ENCODE results near the gene LBX1. TPM values are rescaled to one million over a fixed set of nuclear protein-coding genes. Genes with fewer than 3 reads are reported as not detected.

The LBX1 gene
- polyA plus RNA-seq, 4 donors, result 0.04 TPM; not detected in 3

DNA sequence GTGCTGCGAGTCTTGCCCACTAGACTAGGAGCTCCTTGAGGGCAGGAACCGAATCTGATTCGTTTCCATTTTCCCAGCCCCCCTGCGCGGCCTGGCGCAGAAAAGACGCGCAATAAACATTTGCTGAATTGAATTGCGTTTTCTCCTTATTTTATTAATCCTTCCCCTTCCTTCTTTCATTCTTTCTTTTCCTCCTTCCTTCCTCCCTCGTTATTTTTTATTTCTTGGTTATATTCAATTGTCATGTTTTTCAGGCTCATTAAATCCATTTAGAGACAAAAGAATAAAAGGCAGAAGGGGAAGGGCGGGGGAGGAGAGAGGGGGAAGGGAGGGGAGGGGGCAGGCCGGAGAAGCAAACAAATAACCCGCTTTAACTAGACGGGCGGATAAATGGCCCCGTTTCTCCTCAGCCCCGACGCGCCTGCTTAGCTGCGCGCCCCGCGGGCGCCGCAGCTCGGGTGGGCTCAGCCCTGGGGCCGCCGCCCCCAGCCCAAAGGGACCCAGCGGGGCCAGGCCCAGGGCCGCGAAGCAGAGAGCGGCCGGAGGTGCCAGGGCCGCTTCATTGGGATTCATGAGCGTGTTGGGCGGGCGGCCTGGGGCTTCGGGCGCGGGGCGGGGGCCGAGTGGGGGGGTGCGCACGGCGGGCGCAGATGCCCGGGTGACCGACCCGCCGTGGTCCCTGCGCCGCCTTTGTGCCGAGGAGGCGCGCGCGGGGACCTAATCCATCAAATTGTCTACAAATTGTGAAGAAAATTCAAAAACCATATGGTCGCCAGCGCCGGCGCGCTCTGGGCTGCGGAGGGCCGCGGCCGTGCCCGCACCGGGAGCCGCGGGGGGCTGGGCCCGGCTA is 5.0 kb downstream of the LBX1 start:
- H3K27me3 ChIP-seq (ENCODE audit: control insufficient read depth in 3 of 3, insufficient read depth in 3 of 3, low read length in 3 of 3), result peaks cover 23 to 93% (median 73%) of the 10 kb centered on the region in 3 donors
- no peak overlapping the region for H3K4me3 ChIP-seq (ENCODE audit: low read depth in 1 of 3, low read length in 3 of 3)
- H3K4me1 ChIP-seq (ENCODE audit: control insufficient read depth in 3 of 3, insufficient read depth in 2 of 3, low read depth in 1 of 3, low read length in 2 of 3), result peaks cover 0 to 10% (median 10%) of the 10 kb centered on the region in 3 donors
- DNase-seq (no peak), FAIRE-seq (no peak)
- peaks cover 0 to 6% of the 10 kb centered on the region in 2 donors for H3K9me3 ChIP-seq (ENCODE audit: control insufficient read depth in 2 of 2, insufficient read depth in 1 of 2, low read depth in 1 of 2, low read length in 1 of 2)
- H3K27ac ChIP-seq (ENCODE audit: low read depth in 1 of 3, low read length in 2 of 3), result no peak overlapping the region
- 5 to 12% (median 11%) methylated on average over 38 to 71 of the region's 71 CpGs for WGBS, 3 donors
- no peaks in the 10 kb centered on the region for H3K36me3 ChIP-seq (ENCODE audit: control insufficient read depth in 3 of 3, insufficient read depth in 2 of 3, low read depth in 1 of 3, low read length in 3 of 3)

DNA sequence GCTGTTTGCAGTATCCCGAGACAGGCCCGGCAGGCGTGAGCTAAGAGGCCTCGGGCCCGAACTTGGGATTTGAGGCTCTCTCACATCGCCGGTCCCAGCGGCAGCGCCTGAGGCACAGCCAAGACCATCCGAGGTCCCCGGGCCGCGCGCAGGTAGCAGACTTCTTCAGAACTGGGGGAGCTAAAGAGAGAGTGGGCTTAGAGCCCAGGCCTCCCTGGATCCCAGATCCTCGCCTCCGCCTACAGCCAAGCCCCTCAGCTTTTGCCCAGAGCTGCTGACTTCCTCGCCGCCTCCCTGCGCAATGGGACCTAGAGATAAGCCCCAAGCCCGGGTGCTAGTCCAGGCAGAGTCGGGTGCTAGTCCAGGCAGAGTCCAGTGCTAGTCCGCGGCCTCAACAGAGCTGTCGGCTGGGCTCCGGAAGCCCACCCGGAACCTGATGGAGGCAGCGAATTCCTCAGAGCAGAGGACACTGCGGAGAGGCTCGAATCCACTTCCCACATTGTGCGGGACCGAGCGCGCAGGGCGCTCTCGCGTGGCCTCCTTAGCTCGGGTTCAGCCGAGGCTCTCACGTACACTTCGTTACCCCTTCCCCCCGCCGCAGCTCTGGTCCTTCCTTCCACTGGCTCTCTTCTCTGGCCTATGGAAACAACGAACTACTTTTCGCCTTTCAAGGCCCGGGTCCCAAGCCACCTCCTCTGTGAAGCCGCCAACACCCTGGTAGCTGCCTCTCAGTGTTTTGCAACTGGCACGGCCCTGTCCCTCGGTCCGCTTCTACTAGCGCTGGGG is 5.8 kb downstream of the LBX1 start:
- no peak overlapping the region for H3K27ac ChIP-seq (ENCODE audit: low read depth in 1 of 3, low read length in 2 of 3)
- peaks cover 0 to 10% (median 10%) of the 10 kb centered on the region in 3 donors for H3K4me1 ChIP-seq (ENCODE audit: control insufficient read depth in 3 of 3, insufficient read depth in 2 of 3, low read depth in 1 of 3, low read length in 2 of 3)
- H3K36me3 ChIP-seq (ENCODE audit: control insufficient read depth in 3 of 3, insufficient read depth in 2 of 3, low read depth in 1 of 3, low read length in 3 of 3), result no peaks in the 10 kb centered on the region
- H3K4me3 ChIP-seq (ENCODE audit: low read depth in 1 of 3, low read length in 3 of 3), result no peak overlapping the region
- DNase-seq, result no peak
- 6 to 13% (median 7%) methylated on average over 50 of the region's 50 CpGs for WGBS, 3 donors
- FAIRE-seq, result no peak
- peaks cover 17 to 94% (median 76%) of the 10 kb centered on the region in 3 donors for H3K27me3 ChIP-seq (ENCODE audit: control insufficient read depth in 3 of 3, insufficient read depth in 3 of 3, low read length in 3 of 3)
- H3K9me3 ChIP-seq (ENCODE audit: control insufficient read depth in 2 of 2, insufficient read depth in 1 of 2, low read depth in 1 of 2, low read length in 1 of 2), result peaks cover 0 to 6% of the 10 kb centered on the region in 2 donors

GRCh38 chr10:101222683-101223273 is 6.5 kb downstream of the LBX1 start:
- Histone ChIP-seq H3K27ac (ENCODE audit: low read depth in 1 of 3, low read length in 2 of 3) (no peak overlapping the region), H3K4me3 (ENCODE audit: low read depth in 1 of 3, low read length in 3 of 3) (peak overlapping the region in 1 of 3 donors; percentile 12), H3K36me3 (ENCODE audit: control insufficient read depth in 3 of 3, insufficient read depth in 2 of 3, low read depth in 1 of 3, low read length in 3 of 3) (no peaks in the 10 kb centered on the region), H3K27me3 (ENCODE audit: control insufficient read depth in 3 of 3, insufficient read depth in 3 of 3, low read length in 3 of 3) (peaks cover 14 to 94% (median 76%) of the 10 kb centered on the region in 3 donors), H3K4me1 (ENCODE audit: control insufficient read depth in 3 of 3, insufficient read depth in 2 of 3, low read depth in 1 of 3, low read length in 2 of 3) (peaks cover 0 to 13% (median 10%) of the 10 kb centered on the region in 3 donors), H3K9me3 (ENCODE audit: control insufficient read depth in 2 of 2, insufficient read depth in 1 of 2, low read depth in 1 of 2, low read length in 1 of 2) (peaks cover 0 to 6% of the 10 kb centered on the region in 2 donors)
- FAIRE-seq (no peak), DNase-seq (peak in 1 of 2 donors; percentile 32)
- 2 to 3% (median 3%) methylated on average over 39 to 42 of the region's 42 CpGs for WGBS, 3 donors

- Histone ChIP-seq H3K9me3 (ENCODE audit: control insufficient read depth in 2 of 2, insufficient read depth in 1 of 2, low read depth in 1 of 2, low read length in 1 of 2) (peaks cover 0 to 6% of the 10 kb centered on the region in 2 donors), H3K27ac (ENCODE audit: low read depth in 1 of 3, low read length in 2 of 3) (no peak overlapping the region), H3K36me3 (ENCODE audit: control insufficient read depth in 3 of 3, insufficient read depth in 2 of 3, low read depth in 1 of 3, low read length in 3 of 3) (no peaks in the 10 kb centered on the region), H3K27me3 (ENCODE audit: control insufficient read depth in 3 of 3, insufficient read depth in 3 of 3, low read length in 3 of 3) (peaks cover 9 to 94% (median 74%) of the 10 kb centered on the region in 3 donors), H3K4me1 (ENCODE audit: control insufficient read depth in 3 of 3, insufficient read depth in 2 of 3, low read depth in 1 of 3, low read length in 2 of 3) (peaks cover 0 to 13% (median 7%) of the 10 kb centered on the region in 3 donors), H3K4me3 (ENCODE audit: low read depth in 1 of 3, low read length in 3 of 3) (no peak overlapping the region)
- 4 to 6% (median 5%) methylated on average over 9 of the region's 9 CpGs for WGBS, 3 donors
- FAIRE-seq (no peak), DNase-seq (no peak)
Observed at GRCh38 chr10:101221963-101222531, 7.2 kb downstream of the LBX1 start.

GRCh38 chr10:101221549-101221948 is 7.7 kb downstream of the LBX1 start:
- DNase-seq, result no peak
- H3K9me3 ChIP-seq (ENCODE audit: control insufficient read depth in 2 of 2, insufficient read depth in 1 of 2, low read depth in 1 of 2, low read length in 1 of 2), result peaks cover 0 to 6% of the 10 kb centered on the region in 2 donors
- no peak overlapping the region for H3K27ac ChIP-seq (ENCODE audit: low read depth in 1 of 3, low read length in 2 of 3)
- H3K4me1 ChIP-seq (ENCODE audit: control insufficient read depth in 3 of 3, insufficient read depth in 2 of 3, low read depth in 1 of 3, low read length in 2 of 3), result peaks cover 0 to 13% (median 7%) of the 10 kb centered on the region in 3 donors
- H3K27me3 ChIP-seq (ENCODE audit: control insufficient read depth in 3 of 3, insufficient read depth in 3 of 3, low read length in 3 of 3), result peaks cover 9 to 94% (median 75%) of the 10 kb centered on the region in 3 donors
- H3K4me3 ChIP-seq (ENCODE audit: low read depth in 1 of 3, low read length in 3 of 3), result no peak overlapping the region
- 15 to 16% (median 16%) methylated on average over 5 of the region's 5 CpGs for WGBS, 3 donors
- no peak for FAIRE-seq
- no peaks in the 10 kb centered on the region for H3K36me3 ChIP-seq (ENCODE audit: control insufficient read depth in 3 of 3, insufficient read depth in 2 of 3, low read depth in 1 of 3, low read length in 3 of 3)

DNA sequence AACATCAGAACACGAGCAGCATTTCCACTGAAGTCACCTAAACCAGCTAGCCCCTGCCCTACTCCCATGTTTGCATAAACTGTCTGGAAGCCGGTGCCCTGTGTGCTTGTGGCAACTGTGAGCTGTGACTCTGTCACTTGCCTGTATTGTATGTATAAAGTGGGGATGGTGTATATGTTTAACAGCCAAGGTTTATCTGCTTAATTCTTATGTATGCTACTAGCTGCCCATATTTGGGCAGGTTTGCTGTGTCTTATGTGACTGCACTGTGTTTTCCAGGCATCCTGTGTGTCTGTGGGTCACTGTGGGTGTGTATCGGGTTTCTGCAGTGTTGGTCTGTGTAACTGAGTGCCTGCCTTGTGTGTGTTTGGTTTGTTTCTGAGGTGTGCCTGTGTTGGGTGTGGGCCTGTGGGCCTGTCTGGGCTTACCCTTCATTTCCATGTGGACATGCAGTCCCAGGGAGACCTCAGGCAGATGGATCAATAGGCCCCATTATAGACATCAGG is 9.3 kb downstream of the LBX1 start:
- Histone ChIP-seq H3K9me3 (ENCODE audit: control insufficient read depth in 2 of 2, insufficient read depth in 1 of 2, low read depth in 1 of 2, low read length in 1 of 2) (no peaks in the 10 kb centered on the region), H3K27me3 (ENCODE audit: control insufficient read depth in 3 of 3, insufficient read depth in 3 of 3, low read length in 3 of 3) (peaks cover 9 to 94% (median 74%) of the 10 kb centered on the region in 3 donors), H3K4me1 (ENCODE audit: control insufficient read depth in 3 of 3, insufficient read depth in 2 of 3, low read depth in 1 of 3, low read length in 2 of 3) (peaks cover 0 to 9% (median 0%) of the 10 kb centered on the region in 3 donors), H3K36me3 (ENCODE audit: control insufficient read depth in 3 of 3, insufficient read depth in 2 of 3, low read depth in 1 of 3, low read length in 3 of 3) (no peaks in the 10 kb centered on the region), H3K27ac (ENCODE audit: low read depth in 1 of 3, low read length in 2 of 3) (no peak overlapping the region), H3K4me3 (ENCODE audit: low read depth in 1 of 3, low read length in 3 of 3) (no peak overlapping the region)
- 26 to 33% (median 30%) methylated on average over 3 of the region's 3 CpGs for WGBS, 3 donors
- FAIRE-seq, result no peak
- no peak for DNase-seq

- DNase-seq (no peak), FAIRE-seq (no peak)
- H3K36me3 ChIP-seq (ENCODE audit: control insufficient read depth in 3 of 3, insufficient read depth in 2 of 3, low read depth in 1 of 3, low read length in 3 of 3), result no peaks in the 10 kb centered on the region
Observed at GRCh38 chr10:101219139-101219945, 9.9 kb downstream of the LBX1 start.

More at GRCh38 chr10:101219139-101219945, 9.9 kb downstream of the LBX1 start:
- Histone ChIP-seq H3K27me3 (ENCODE audit: control insufficient read depth in 3 of 3, insufficient read depth in 3 of 3, low read length in 3 of 3) (peaks cover 7 to 97% (median 80%) of the 10 kb centered on the region in 3 donors), H3K9me3 (ENCODE audit: control insufficient read depth in 2 of 2, insufficient read depth in 1 of 2, low read depth in 1 of 2, low read length in 1 of 2) (no peaks in the 10 kb centered on the region), H3K27ac (ENCODE audit: low read depth in 1 of 3, low read length in 2 of 3) (no peak overlapping the region), H3K4me1 (ENCODE audit: control insufficient read depth in 3 of 3, insufficient read depth in 2 of 3, low read depth in 1 of 3, low read length in 2 of 3) (peaks cover 0 to 9% (median 0%) of the 10 kb centered on the region in 3 donors), H3K4me3 (ENCODE audit: low read depth in 1 of 3, low read length in 3 of 3) (no peak overlapping the region)
- 6 to 17% (median 13%) methylated on average over 26 of the region's 26 CpGs for WGBS, 3 donors

Data from small intestine (tissue), 7 donors.